Measurements from ENCODE around the gene GDF7. TPM values are rescaled to one million over a fixed set of nuclear protein-coding genes. Genes with fewer than 3 reads are reported as not detected.

GDF7 gene
- total and polyA plus RNA-seq, 2 donors (not counting 3 experiments of a cell fraction or from before 2014, with no cell fraction given): 3.7 to 3.9 TPM

DNA sequence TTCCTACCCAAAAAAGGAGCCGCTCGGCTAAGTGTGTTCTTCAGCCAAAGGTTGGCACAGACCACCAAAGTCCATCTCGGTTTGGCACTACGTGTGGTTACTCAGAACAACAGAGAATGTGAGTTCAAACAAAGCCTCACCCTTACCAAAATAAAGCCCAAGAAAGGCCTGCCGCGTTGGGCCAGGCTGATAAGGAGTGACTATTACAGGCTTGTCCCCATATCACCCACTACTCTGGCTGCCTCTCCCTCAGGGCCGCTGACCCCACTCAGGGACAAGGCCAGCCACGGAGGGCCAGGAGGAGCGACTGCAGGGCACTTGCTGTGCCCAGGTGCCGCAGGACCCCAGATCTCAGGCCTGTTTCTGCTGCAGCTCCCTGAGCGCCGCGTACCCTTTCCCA, 29.8 kb upstream of the GDF7 start:
- POLR2A ChIA-PET: no interaction called here
- dilution Hi-C loops (cut with MboI; ENCODE audit: extremely low pct_ligation_motif_present, low sequenced_read_pairs) (loop anchor here (10.0 kb wide), 1 partner anchor 192 kb away; the partner anchor contains the start of gene RHOB), intact Hi-C loops (cut with micrococcal nuclease) (no loop called here)
- Histone ChIP-seq H3K79me2 (ENCODE audit: control insufficient read depth, insufficient read depth, low read length) (no peaks in the 10 kb centered on the region), H3K27me3 (ENCODE audit: control insufficient read depth in 2 of 2, insufficient read depth in 2 of 2, low read length in 2 of 2) (no peaks in the 10 kb centered on the region), H3K9me1 (replicated peaks; ENCODE audit: control insufficient read depth, extremely low read depth, insufficient read depth, low read length) (no peaks in the 10 kb centered on the region), H2AFZ (ENCODE audit: low read depth, low read length) (no peak overlapping the region), H3K4me2 (ENCODE audit: insufficient read depth, low read length) (no peak overlapping the region), H3K4me3 (replicated peaks in 1 of 3; ENCODE audit: insufficient read depth in 1 of 3, low read depth in 1 of 3, low read length in 3 of 3) (no peak overlapping the region), H3K4me1 (ENCODE audit: control insufficient read depth, extremely low read depth, insufficient read depth, low read length) (peaks cover 26% of the 10 kb centered on the region), H3K27ac (ENCODE audit: insufficient read depth, low read depth, low read length) (no peak overlapping the region), H3K9me3 (replicated peaks; ENCODE audit: control insufficient read depth, insufficient read depth, low read length) (no peaks in the 10 kb centered on the region), H3K36me3 (ENCODE audit: control insufficient read depth in 2 of 2, extremely low read depth in 1 of 2, insufficient read depth in 2 of 2, low read length in 2 of 2) (peaks cover 0 to 22% of the 10 kb centered on the region in 2 experiments), H3K9ac (replicated peaks; ENCODE audit: extremely low read depth, insufficient read depth, low read length) (no peak overlapping the region), H4K20me1 (replicated peaks; ENCODE audit: control insufficient read depth, extremely low read depth, insufficient read depth, low read length) (no peaks in the 10 kb centered on the region)
- no peak for DNase-seq (ENCODE audit: low read depth, low spot score)
- TF ChIP-seq POLR2A (IDR thresholded peaks at IDR 0.05; ENCODE audit: low read depth, low read length) (no peak), EZH2 (IDR thresholded peaks at IDR 0.05; ENCODE audit: borderline replicate concordance, low read depth, low read length, severe bottlenecking) (no peak), GATA2 (IDR thresholded peaks at IDR 0.05; ENCODE audit: insufficient read depth, insufficient read length, low read depth, low read length) (no peak), FOS (IDR thresholded peaks at IDR 0.05; ENCODE audit: borderline replicate concordance, insufficient read depth, low read length) (no peak), MYC (IDR thresholded peaks at IDR 0.05; ENCODE audit: low read depth, low read length) (no peak), JUN (IDR thresholded peaks at IDR 0.05; ENCODE audit: borderline replicate concordance, insufficient read depth, insufficient read length, low read depth) (no peak), POLR2AphosphoS5 (IDR thresholded peaks at IDR 0.05; ENCODE audit: insufficient read depth, low read depth, low read length) (no peak)
- TF ChIP-seq, protein P1, sequence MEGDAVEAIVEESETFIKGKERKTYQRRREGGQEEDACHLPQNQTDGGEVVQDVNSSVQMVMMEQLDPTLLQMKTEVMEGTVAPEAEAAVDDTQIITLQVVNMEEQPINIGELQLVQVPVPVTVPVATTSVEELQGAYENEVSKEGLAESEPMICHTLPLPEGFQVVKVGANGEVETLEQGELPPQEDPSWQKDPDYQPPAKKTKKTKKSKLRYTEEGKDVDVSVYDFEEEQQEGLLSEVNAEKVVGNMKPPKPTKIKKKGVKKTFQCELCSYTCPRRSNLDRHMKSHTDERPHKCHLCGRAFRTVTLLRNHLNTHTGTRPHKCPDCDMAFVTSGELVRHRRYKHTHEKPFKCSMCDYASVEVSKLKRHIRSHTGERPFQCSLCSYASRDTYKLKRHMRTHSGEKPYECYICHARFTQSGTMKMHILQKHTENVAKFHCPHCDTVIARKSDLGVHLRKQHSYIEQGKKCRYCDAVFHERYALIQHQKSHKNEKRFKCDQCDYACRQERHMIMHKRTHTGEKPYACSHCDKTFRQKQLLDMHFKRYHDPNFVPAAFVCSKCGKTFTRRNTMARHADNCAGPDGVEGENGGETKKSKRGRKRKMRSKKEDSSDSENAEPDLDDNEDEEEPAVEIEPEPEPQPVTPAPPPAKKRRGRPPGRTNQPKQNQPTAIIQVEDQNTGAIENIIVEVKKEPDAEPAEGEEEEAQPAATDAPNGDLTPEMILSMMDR (IDR thresholded peaks at IDR 0.05; ENCODE audit: extremely low read depth in 1 of 2, insufficient read depth in 1 of 2, low read depth in 1 of 2, low read length in 2 of 2): no peak
- TF ChIP-seq, protein P2, sequence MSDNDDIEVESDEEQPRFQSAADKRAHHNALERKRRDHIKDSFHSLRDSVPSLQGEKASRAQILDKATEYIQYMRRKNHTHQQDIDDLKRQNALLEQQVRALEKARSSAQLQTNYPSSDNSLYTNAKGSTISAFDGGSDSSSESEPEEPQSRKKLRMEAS (IDR thresholded peaks at IDR 0.05; ENCODE audit: insufficient read depth, insufficient read length): no peak
- BruUV-seq (replicated peaks): no TSS peak
- CTCF ChIA-PET: interaction anchor here (4.2 to 5.5 kb wide), 3 partner anchors 186 to 198 kb away, joined by 75 to 86 read pairs (median 83); no protein-coding TSS in a partner anchor
- FAIRE-seq: no peak
